Tibial nerve (tissue), 4 donors: Measurements from ENCODE around the gene JMJD1C. TPM values are rescaled to one million over a fixed set of nuclear protein-coding genes. Genes with fewer than 3 reads are reported as not detected.
A peak's percentile ranks its signal among the peaks of the same experiment; 100 is the strongest.

ENCODE experiments used
- DNase-seq, 2 donors: peaks; one replicate each; pipeline ENCODE4 v3.0.0-alpha.2; 2019; ENCODE audit warnings: low spot score in 2 of 2
- H3K27ac ChIP-seq, 4 donors: fragments of 200-600 bp; sonication (generic) in 3 of 4; one replicate each; pipeline ENCODE4 v1.5.1; 2017 to 2019; ENCODE audit warnings: mild to moderate bottlenecking in 1 of 4
- H3K27me3 ChIP-seq, 2 donors: fragments of 200-600 bp; sonication (generic) in 1 of 2; one replicate each; pipeline versions ENCODE4 v1.5.1 to v1.6.0; 2017 to 2019
- H3K36me3 ChIP-seq, 3 donors: fragments of 200-600 bp; sonication (generic); one replicate each; pipeline ENCODE4 v1.5.1; 2018 to 2019
- H3K4me1 ChIP-seq, 4 donors: fragments of 200-600 bp; sonication (generic) in 3 of 4; one replicate each; pipeline ENCODE4 v1.5.1; 2017 to 2019
- H3K4me3 ChIP-seq, 4 donors: fragments of 200-600 bp; sonication (generic) in 3 of 4; one replicate each; pipeline ENCODE4 v1.5.1; 2017 to 2019; ENCODE audit warnings: mild to moderate bottlenecking in 1 of 4, moderate library complexity in 1 of 4
- H3K9me3 ChIP-seq, 4 donors: fragments of 200-600 bp; sonication (generic) in 3 of 4; one replicate each; pipeline ENCODE4 v1.5.1; 2017 to 2019
- CTCF ChIP-seq, 5 experiments: fragments of 200-600 bp in 3 of 5; fragments of 450-650 bp in 2 of 5; sonication (generic) in 3 of 5; IDR thresholded peaks; one replicate each; pipeline ENCODE4 v1.5.1; 2016 to 2019; ENCODE audit warnings: antibody characterized with exemption in 5 of 5, mild to moderate bottlenecking in 3 of 5, moderate library complexity in 2 of 5
- EP300 ChIP-seq, 2 donors: sonication (generic); formaldehyde crosslinking; IDR thresholded peaks; one replicate each; pipeline ENCODE4 v1.6.1; 2017; ENCODE audit warnings: antibody characterized with exemption in 2 of 2, mild to moderate bottlenecking in 1 of 2
- POLR2A ChIP-seq, 2 donors: fragments of 450-650 bp; IDR thresholded peaks; one replicate each; pipeline ENCODE4 v1.6.1; 2017; ENCODE audit warnings: antibody characterized with exemption in 2 of 2, mild to moderate bottlenecking in 2 of 2, moderate library complexity in 2 of 2
- WGBS, 2 donors: methylation state at CpG; one replicate each; pipeline ENCODE4 v1.1.5; 2018; 5-methylcytosine and 5-hydroxymethylcytosine counted together
- total RNA-seq, 4 donors: library from RNA; depleted of rRNA; stranded (reverse); fragments of >200 nt; gene quantifications; one replicate each; pipeline ENCODE4 v1.1.0, GENCODE V29; 2016

JMJD1C gene
- total RNA-seq, 4 donors from 2014 or later: 100 to 156 (median 131) TPM

DNA sequence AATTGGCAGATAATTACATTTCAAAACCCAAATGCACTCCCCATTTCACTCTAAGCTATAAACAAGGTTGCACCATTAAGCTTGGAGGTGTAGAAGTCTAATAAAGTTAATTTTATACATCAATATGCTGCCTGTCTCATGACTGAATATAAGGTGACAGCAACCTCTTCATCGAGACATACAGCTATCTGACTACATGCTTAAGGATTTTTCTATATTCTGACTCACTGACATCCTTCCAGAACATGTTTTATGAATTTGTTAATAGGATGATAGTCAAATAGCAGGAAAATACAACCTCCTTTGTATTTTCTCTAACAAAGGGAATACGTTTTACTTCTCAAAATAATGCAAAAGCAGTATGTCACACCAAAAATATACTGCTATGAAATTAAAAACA is 256.1 kb downstream of the JMJD1C start:
- Histone ChIP-seq H3K4me3 (no peak overlapping the region), H3K27ac (no peak overlapping the region), H3K4me1 (peaks cover 0 to 75% (median 33%) of the 10 kb centered on the region in 4 donors), H3K27me3 (no peaks in the 10 kb centered on the region), H3K36me3 (peaks cover 0 to 19% (median 0%) of the 10 kb centered on the region in 3 donors), H3K9me3 (no peaks in the 10 kb centered on the region)
- DNase-seq: no peak
- 75 to 84% methylated on average over 2 of the region's 2 CpGs for WGBS, 2 donors
- TF ChIP-seq EP300 (IDR thresholded peaks at IDR 0.05) (no peak), CTCF (IDR thresholded peaks at IDR 0.05) (no peak), POLR2A (IDR thresholded peaks at IDR 0.05) (no peak)

GRCh38 chr10:63208986-63209385 is 256.8 kb downstream of the JMJD1C start:
- peaks cover 0 to 19% (median 0%) of the 10 kb centered on the region in 3 donors for H3K36me3 ChIP-seq
- no peak overlapping the region for H3K4me3 ChIP-seq
- DNase-seq: no peak
- H3K4me1 ChIP-seq: peaks cover 0 to 77% (median 36%) of the 10 kb centered on the region in 4 donors
- H3K9me3 ChIP-seq: no peaks in the 10 kb centered on the region
- H3K27ac ChIP-seq: peak overlapping the region in 1 of 4 donors; percentile 84
- no peaks in the 10 kb centered on the region for H3K27me3 ChIP-seq
- TF ChIP-seq EP300 (IDR thresholded peaks at IDR 0.05): no peak
- WGBS, 2 donors: 50 to 56% methylated on average over 2 of the region's 2 CpGs

- peak overlapping the region in 2 of 4 donors; percentile 2 to 22 for H3K4me3 ChIP-seq
- peak in 1 of 2 donors; percentile 17 for DNase-seq
- peak overlapping the region; percentile 39 to 84 (median 64) for H3K27ac ChIP-seq
- H3K9me3 ChIP-seq: no peaks in the 10 kb centered on the region
- no peaks in the 10 kb centered on the region for H3K27me3 ChIP-seq
- 13 to 31% methylated on average over 7 of the region's 7 CpGs for WGBS, 2 donors
- H3K4me1 ChIP-seq: peaks cover 0 to 82% (median 36%) of the 10 kb centered on the region in 4 donors
- H3K36me3 ChIP-seq: peaks cover 0 to 4% (median 0%) of the 10 kb centered on the region in 3 donors
- TF ChIP-seq EP300 (IDR thresholded peaks at IDR 0.05): peak in 1 of 2 donors; percentile 82
- no peak for TF ChIP-seq CTCF (IDR thresholded peaks at IDR 0.05)
Measured at GRCh38 chr10:63206997-63207811, 258.6 kb downstream of the JMJD1C start.

GRCh38 chr10:63206576-63206975 is 259.2 kb downstream of the JMJD1C start:
- Histone ChIP-seq H3K4me1 (peaks cover 0 to 83% (median 36%) of the 10 kb centered on the region in 4 donors), H3K4me3 (no peak overlapping the region), H3K9me3 (no peaks in the 10 kb centered on the region), H3K27me3 (no peaks in the 10 kb centered on the region), H3K36me3 (peaks cover 0 to 5% (median 0%) of the 10 kb centered on the region in 3 donors), H3K27ac (peak overlapping the region; percentile 39 to 84 (median 64))
- DNase-seq: no peak
- TF ChIP-seq POLR2A (IDR thresholded peaks at IDR 0.05) (no peak), EP300 (IDR thresholded peaks at IDR 0.05) (no peak), CTCF (IDR thresholded peaks at IDR 0.05) (no peak)

GRCh38 chr10:63205421-63205820 is 260.4 kb downstream of the JMJD1C start:
- H3K27ac ChIP-seq: peak overlapping the region in 1 of 4 donors; percentile 84
- no peaks in the 10 kb centered on the region for H3K9me3 ChIP-seq
- DNase-seq: no peak
- TF ChIP-seq CTCF (IDR thresholded peaks at IDR 0.05) (no peak), POLR2A (IDR thresholded peaks at IDR 0.05) (no peak), EP300 (IDR thresholded peaks at IDR 0.05) (no peak)
- WGBS, 2 donors: 92 to 93% methylated on average over 4 of the region's 4 CpGs
- H3K4me1 ChIP-seq: peaks cover 0 to 84% (median 34%) of the 10 kb centered on the region in 4 donors
- no peak overlapping the region for H3K4me3 ChIP-seq
- H3K27me3 ChIP-seq: no peaks in the 10 kb centered on the region
- H3K36me3 ChIP-seq: peaks cover 0 to 6% (median 0%) of the 10 kb centered on the region in 3 donors
